Ectodermal cell (in vitro differentiated cells): ENCODE results near the gene ANKRD24.

Source experiments
- H3K27ac ChIP-seq: 2 replicates; pipeline ENCODE4 v1.7.0; 2013; ENCODE audit warnings: mild to moderate bottlenecking, low read depth, low read length; ENCODE audit not compliant: insufficient read depth, poor library complexity, severe bottlenecking
- H3K27me3 ChIP-seq: 2 replicates; pipeline ENCODE4 v1.7.0; 2013; ENCODE audit warnings: mild to moderate bottlenecking, low read length; ENCODE audit not compliant: insufficient read depth, control insufficient read depth, poor library complexity, severe bottlenecking
- H3K36me3 ChIP-seq: one replicate; pipeline ENCODE4 v1.7.0; 2013; ENCODE audit warnings: low read length; ENCODE audit not compliant: control insufficient read depth, insufficient read depth
- H3K4me1 ChIP-seq: one replicate; pipeline ENCODE4 v1.7.0; 2013; ENCODE audit warnings: low read length; ENCODE audit not compliant: control insufficient read depth, insufficient read depth
- H3K4me3 ChIP-seq: 2 replicates; pipeline ENCODE4 v1.7.0; 2013; ENCODE audit warnings: low read depth, low read length, control low read depth; ENCODE audit not compliant: insufficient read depth
- H3K9me3 ChIP-seq: 2 replicates; pipeline ENCODE4 v1.7.0; 2013; ENCODE audit warnings: mild to moderate bottlenecking, low read length, moderate library complexity; ENCODE audit not compliant: control insufficient read depth
- WGBS, 2 experiments: methylation state at CpG; one replicate each; pipeline ENCODE4 v1.1.7; 2013; ENCODE audit warnings: missing lambda C conversion rate in 2 of 2; 5-methylcytosine and 5-hydroxymethylcytosine counted together

ANKRD24 gene

DNA sequence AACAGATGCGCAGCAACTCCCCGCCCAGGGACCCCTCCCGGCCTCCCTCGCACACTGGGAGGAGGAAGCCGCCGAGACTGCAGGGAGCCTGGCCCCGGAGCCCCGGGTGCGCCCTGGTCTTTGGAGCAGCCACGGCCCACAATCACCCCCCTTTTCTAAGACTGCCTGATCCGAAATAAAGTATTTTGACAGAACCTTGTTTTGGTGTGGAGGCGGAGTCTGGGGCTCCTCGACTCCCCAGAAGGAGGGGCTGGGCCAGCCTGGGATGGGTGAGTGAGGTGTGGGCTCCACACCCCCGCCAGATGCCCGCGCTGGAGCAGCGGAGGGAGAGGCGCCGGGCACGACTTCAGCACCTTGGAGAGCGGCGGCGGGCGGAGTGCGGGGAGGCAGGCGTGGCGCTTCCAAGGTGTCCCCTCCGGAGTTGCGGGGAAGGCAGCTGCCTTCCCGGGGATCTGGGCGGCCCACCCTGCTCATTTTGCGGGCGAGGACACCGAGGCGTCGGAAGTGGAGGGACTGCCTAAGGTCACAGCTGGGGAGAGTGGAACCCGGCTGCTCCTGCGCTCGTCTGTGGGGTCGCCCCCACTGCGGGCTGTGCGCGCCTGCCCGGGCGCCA, 9.5 kb upstream of the ANKRD24 start:
- H3K4me1 ChIP-seq = no peaks in the 10 kb centered on the region
- 13% methylated on average over 45 of the region's 45 CpGs for WGBS, 2 experiments
- H3K9me3 ChIP-seq = no peaks in the 10 kb centered on the region
- no peaks in the 10 kb centered on the region for H3K36me3 ChIP-seq
- no peak overlapping the region for H3K27ac ChIP-seq
- H3K27me3 ChIP-seq = peaks cover 21% of the 10 kb centered on the region
- no peak overlapping the region for H3K4me3 ChIP-seq

GRCh38 chr19:4173479-4174212, 8.8 kb upstream of the ANKRD24 start:
- H3K36me3 ChIP-seq = no peaks in the 10 kb centered on the region
- no peaks in the 10 kb centered on the region for H3K9me3 ChIP-seq
- no peaks in the 10 kb centered on the region for H3K4me1 ChIP-seq
- 61 to 63% methylated on average over 11 of the region's 11 CpGs for WGBS, 2 experiments
- no peak overlapping the region for H3K4me3 ChIP-seq
- H3K27me3 ChIP-seq = peaks cover 21% of the 10 kb centered on the region
- H3K27ac ChIP-seq = no peak overlapping the region

GRCh38 chr19:4174213-4174894, 8.1 kb upstream of the ANKRD24 start:
- Histone ChIP-seq H3K27ac (no peak overlapping the region), H3K36me3 (no peaks in the 10 kb centered on the region), H3K4me3 (no peak overlapping the region), H3K9me3 (no peaks in the 10 kb centered on the region), H3K4me1 (no peaks in the 10 kb centered on the region), H3K27me3 (peaks cover 21% of the 10 kb centered on the region)
- WGBS, 2 experiments = 91 to 94% methylated on average over 21 of the region's 21 CpGs

DNA sequence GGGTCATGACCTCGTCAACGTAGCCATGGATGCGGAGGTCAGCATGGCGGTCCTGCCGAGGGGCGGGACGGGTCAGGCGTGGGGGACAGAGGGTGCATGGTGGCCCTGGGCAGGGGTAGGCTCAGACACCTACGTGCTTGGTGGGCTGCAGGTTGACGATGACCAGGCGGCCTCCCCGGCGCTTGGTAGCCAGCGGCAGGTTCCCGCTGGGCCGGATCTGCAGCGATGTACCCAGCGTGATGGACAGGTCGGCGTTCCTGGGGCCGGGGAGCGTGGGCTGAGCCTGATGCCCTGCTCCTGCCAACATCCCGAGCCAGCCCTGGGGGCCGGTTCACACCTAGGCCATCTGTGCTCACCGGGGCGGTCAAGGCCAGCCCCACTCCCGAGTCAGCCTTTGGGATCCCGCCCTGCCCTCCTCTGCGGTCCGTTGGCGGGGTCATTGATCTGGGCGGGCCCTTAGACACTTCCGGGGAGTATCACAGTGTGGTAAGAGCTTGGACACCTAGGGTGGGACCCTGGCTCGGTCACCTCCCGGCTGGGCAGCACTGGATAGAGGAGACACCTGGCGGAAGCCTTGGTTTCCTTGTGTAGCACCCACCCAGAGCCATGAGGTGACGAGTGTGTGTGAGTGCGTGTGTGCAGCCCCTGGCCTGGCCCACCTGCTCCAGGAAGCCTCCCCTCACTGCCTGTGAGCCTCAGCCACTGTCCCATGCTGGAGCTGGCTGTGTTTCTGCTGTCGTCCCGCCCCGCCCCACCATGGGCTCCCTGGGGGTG, 7.4 kb upstream of the ANKRD24 start:
- H3K36me3 ChIP-seq = no peaks in the 10 kb centered on the region
- no peaks in the 10 kb centered on the region for H3K9me3 ChIP-seq
- H3K27ac ChIP-seq = no peak overlapping the region
- no peak overlapping the region for H3K4me3 ChIP-seq
- no peaks in the 10 kb centered on the region for H3K4me1 ChIP-seq
- H3K27me3 ChIP-seq = peaks cover 21% of the 10 kb centered on the region
- WGBS, 2 experiments = 95% methylated on average over 41 of the region's 41 CpGs

- peaks cover 21% of the 10 kb centered on the region for H3K27me3 ChIP-seq
- no peak overlapping the region for H3K4me3 ChIP-seq
- no peaks in the 10 kb centered on the region for H3K4me1 ChIP-seq
- H3K9me3 ChIP-seq = no peaks in the 10 kb centered on the region
- H3K27ac ChIP-seq = no peak overlapping the region
- WGBS, 2 experiments = 94% methylated on average over 12 of the region's 12 CpGs
- no peaks in the 10 kb centered on the region for H3K36me3 ChIP-seq
These were observed 6.9 kb upstream of the ANKRD24 start for GRCh38 chr19:4175669-4175931.

DNA sequence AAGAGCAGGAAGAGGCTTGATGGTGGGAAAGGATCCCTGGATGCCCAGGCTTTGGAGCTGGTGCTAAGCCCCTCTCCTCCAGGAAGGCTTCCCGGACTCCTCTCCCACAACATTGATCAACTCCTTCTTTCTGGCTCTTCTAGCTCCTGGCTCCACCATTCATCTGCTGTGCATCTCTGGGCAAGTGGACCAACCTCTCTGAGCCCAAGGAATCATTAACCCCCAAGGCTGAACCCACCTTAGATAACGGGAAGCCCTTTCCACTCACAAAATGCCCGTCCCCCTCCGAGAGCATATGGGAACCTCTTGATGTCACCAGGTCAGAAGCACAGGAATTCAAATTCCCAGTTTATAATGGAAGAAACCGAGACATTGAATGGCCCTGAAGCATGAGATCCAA, 5.3 kb upstream of the ANKRD24 start:
- WGBS, 2 experiments = 92 to 97% methylated on average over 5 of the region's 5 CpGs
- H3K36me3 ChIP-seq = no peaks in the 10 kb centered on the region

DNA sequence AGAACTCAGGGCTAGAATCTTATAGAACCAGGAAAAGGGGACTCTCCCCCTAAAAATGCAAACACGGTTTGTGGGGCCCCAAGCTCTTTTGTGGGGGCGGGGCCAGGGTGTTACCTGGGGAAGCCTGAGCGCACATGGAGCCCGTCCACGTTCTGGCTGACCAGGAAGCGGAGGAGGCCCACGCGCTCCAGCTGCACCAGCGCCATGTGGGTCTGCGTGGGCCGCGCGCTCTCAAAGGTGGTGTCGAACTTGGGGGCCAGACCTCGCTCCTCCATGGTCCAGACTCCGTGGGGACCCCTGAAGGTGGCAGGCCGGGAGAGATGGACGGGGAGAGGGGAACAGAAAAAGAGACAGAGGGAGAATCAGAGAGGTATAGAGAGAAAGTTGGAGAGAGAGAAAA, 3.5 kb upstream of the ANKRD24 start:
- 94 to 95% methylated on average over 18 of the region's 18 CpGs for WGBS, 2 experiments
- H3K4me3 ChIP-seq = no peak overlapping the region

More for the DNA sequence above, 5.3 kb upstream of the ANKRD24 start:
- Histone ChIP-seq H3K27ac (no peak overlapping the region), H3K9me3 (no peaks in the 10 kb centered on the region), H3K27me3 (peaks cover 15% of the 10 kb centered on the region), H3K4me3 (no peak overlapping the region), H3K4me1 (peaks cover 3% of the 10 kb centered on the region)

DNA sequence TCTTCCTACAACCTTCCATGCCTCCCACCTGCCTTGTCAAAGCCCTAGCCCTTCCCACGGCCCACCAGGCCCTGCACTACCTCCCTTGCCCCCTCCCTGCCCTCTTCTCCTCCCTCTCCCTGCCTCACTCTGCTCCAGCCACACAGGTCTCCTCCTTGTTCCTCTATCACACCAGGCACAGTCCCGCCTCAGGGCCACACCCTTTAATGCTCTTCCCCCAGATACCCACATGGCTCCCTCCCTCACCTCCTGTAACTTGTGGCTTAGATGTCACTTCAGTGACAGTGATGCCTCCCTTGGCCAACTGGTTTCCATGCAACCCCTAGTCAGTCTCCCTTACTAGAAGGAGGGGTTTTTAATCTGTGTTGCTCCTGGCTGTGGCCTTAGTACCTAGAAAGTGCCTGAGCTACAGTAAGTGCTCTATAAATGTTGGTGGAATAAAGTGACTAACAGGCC, 1.4 kb upstream of the ANKRD24 start:
- H3K27ac ChIP-seq = no peak overlapping the region

More for the DNA sequence above, 3.5 kb upstream of the ANKRD24 start:
- Histone ChIP-seq H3K36me3 (no peaks in the 10 kb centered on the region), H3K9me3 (no peaks in the 10 kb centered on the region), H3K27me3 (no peaks in the 10 kb centered on the region), H3K27ac (no peak overlapping the region), H3K4me1 (peaks cover 3% of the 10 kb centered on the region)

GRCh38 chr19:4183967-4184717, 1.7 kb downstream of the ANKRD24 start:
- Histone ChIP-seq H3K4me3 (no peak overlapping the region), H3K9me3 (no peaks in the 10 kb centered on the region), H3K36me3 (no peaks in the 10 kb centered on the region), H3K27me3 (no peaks in the 10 kb centered on the region), H3K4me1 (peaks cover 3% of the 10 kb centered on the region), H3K27ac (no peak overlapping the region)
- 67 to 70% methylated on average over 23 of the region's 23 CpGs for WGBS, 2 experiments

More for the DNA sequence above, 1.4 kb upstream of the ANKRD24 start:
- no peak overlapping the region for H3K4me3 ChIP-seq
- no peaks in the 10 kb centered on the region for H3K27me3 ChIP-seq
- H3K36me3 ChIP-seq = no peaks in the 10 kb centered on the region
- no peaks in the 10 kb centered on the region for H3K9me3 ChIP-seq
- 86 to 92% methylated on average over 2 of the region's 2 CpGs for WGBS, 2 experiments
- peaks cover 3% of the 10 kb centered on the region for H3K4me1 ChIP-seq
